HG02943 (cell line): ENCODE data around the gene NIP7.
"Not testable (repeated sequence)": the region's sequence is repeated elsewhere in the genome, so short reads cannot be mapped to it uniquely, and the experiment has no call there.

Experiments
- ATAC-seq: cut with Tn5 transposase; IDR thresholded peaks from one replicate; pipeline ENCODE4 v1.9.1; 2021; ENCODE audit warnings: mild to moderate bottlenecking, low read depth, moderate library complexity; ENCODE audit not compliant: unreplicated experiment

The NIP7 gene

DNA sequence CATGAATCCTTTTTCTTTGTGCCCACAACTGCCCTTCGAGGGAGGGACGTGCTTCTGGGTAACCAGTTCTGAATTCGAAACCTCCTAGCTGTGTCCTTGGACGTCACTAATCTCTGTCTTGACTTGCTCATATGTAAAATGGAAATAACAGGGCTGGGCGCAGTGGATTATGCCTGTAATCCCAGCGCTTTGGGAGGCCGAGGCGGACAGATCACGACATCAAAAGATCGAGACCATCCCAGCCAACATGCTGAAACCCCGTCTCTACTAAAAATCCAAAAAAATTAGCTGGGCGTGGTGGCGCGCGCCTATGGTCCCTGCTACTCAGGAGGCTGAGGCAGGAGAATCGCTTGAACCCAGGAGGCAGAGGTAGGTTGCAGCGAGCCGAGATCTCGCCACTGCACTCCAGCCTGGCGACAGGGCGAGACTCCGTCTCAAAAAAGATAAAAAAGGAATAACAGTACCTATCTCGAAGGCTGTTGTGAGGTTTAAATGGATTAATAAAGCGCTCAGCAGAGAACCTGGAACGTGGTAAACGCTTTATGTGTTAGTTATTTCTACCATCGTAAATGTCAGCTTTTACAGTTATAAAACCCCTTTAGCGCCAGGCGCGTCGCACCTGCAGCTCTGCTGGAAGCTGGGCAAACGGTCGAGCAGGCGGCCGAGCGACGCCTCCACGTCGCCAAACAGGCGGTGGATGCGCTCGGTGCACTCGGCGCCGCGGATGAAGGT lies 849 bp upstream of the NIP7 start:
- ATAC-seq: no peak

DNA sequence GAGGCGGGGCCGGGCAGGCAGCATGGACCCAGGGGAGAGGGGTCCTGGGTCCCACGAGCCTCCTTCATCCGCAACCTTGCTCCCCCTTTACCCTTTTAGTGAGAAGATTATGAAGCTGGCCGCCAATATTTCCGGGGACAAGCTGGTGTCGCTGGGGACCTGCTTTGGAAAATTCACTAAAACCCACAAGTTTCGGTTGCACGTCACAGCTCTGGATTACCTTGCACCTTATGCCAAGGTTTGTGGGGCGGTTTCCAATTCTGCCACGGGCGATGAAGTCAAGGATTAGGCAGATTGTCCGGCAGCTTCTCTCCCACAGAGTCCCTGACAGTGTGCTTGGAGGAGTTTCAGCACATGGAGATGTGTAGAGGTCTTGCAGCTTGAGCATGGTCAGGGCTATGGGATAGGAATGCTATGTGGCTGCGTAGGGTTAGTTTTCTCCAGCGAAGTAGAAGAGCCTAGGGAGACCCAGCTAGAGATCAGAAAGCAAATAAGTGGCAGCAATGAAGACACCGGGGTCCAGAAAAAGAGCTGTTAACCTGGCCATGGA lies 598 bp downstream of the NIP7 start:
- ATAC-seq: no peak

DNA sequence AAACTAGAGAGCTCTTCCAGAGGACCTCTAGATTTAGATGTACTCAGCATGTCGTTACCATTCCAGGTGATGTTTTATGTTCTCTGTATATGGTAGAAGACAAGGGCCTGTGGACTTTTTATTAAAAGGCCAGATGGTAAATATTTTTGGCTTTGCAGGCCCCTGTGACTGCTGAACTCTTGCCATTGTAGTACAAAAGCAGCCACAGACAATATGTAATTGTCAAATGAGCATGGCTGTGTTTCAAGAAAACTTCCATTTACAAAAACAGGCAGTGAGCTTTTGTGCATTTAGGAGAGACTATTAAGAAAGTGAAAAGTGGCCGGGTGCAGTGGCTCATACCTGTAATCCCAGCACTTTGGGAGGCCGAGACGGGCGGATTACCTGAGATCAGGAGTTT lies 4.6 kb downstream of the NIP7 start:
- no peak for ATAC-seq

DNA sequence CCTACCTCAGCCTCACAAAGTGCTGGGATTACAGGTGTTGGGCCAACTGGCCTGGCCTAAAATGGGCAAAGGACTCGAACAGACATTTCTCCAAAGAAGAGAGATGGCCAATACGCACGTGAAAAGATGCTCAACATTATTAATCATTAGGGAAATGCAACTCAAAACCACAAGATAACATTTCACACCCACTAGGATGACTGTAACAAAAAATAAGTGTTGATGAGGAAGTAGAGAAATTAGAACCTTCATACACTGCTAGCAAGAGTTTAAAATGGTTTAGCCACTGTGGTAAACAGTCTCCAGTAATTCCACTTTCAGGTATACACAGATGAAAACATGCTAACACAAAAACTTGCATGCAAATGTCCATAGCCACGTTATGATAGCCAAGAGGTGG lies 6.4 kb downstream of the NIP7 start:
- no peak for ATAC-seq

DNA sequence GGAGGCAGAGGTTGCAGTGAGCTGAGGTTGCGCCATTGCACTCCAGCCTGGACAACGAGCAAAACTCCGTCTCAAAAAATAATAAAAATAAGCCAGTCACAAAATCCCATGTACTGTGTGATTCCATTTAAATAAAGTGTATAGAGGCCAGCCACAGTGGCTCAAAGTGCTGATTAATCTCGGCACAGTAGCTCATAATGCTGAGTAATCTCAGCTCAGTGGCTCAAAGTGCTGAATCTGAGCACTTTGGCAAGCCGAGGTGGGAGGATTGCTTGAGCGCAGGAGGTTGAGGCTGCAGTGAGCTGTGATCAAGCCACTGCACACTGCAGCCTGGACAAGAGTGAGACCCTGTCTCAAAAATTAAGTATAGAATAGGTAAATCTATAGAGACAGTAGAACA lies 7.1 kb downstream of the NIP7 start:
- ATAC-seq: no peak

DNA sequence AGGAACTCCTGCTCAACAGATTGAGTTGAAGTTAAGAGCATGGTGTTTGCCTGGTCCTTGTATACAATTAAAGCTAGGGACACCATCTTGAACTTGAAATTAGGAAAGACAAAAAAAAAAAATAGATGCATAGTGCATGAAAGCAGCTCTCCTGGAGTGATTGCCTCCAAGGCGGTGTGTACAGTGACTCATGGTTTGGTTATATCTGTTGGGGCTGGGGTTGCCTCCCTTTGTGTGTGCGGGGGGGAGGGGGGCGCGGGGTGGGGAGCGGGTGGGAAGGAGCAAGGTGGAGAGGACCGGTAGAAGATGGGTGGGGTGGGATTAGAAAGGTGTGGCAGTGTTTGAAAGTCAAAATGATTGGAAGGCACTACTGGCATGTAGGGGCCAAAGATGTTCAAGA lies 8.7 kb downstream of the NIP7 start:
- no peak for ATAC-seq

DNA sequence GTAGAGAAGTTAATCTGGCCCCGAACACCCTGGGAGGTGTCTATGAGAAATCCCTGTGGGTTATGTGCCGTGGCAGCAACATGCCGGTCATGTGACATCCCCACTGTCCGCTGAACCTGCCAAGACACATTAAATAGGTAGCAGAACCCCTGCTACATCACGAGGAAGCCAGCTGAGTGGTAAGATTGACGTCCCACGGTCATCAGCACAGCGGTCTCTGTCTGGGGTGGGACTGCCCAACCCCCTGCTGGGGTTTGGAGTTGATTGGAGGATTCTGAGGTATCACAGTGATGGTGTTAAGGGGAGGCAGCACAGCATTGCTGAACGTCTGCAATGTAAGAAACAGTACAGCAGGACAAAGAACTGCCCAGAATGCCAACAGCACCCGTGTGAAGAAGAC lies 10.0 kb downstream of the NIP7 start:
- no peak for ATAC-seq

DNA sequence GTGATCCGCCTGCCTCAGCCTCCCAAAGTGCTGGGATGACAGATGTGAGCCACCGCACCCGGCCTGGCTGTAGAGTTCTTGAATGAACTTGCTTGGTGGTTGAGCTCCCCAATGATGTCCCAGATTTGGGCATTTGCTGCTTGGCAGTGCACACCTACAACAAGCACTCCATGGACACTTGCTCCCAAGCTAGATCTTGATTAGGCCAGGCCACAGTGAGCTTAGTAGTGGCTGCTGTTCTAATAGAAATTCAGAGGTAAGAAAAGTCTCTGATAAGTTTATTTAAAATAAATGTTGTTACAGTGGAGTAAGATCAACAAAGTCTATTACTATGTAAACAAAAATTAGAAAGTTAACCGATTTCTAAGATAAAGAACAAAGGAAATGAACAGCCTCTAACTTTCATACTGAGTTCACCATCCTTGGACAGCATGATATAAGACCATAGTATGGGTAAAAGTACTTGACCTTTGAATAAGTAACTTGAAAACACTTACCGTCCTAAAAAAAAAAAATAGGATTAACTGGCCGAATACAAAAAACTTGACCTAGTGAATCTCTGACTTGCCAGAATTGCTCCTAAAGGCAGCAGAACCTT lies 11.1 kb downstream of the NIP7 start:
- ATAC-seq: no peak

DNA sequence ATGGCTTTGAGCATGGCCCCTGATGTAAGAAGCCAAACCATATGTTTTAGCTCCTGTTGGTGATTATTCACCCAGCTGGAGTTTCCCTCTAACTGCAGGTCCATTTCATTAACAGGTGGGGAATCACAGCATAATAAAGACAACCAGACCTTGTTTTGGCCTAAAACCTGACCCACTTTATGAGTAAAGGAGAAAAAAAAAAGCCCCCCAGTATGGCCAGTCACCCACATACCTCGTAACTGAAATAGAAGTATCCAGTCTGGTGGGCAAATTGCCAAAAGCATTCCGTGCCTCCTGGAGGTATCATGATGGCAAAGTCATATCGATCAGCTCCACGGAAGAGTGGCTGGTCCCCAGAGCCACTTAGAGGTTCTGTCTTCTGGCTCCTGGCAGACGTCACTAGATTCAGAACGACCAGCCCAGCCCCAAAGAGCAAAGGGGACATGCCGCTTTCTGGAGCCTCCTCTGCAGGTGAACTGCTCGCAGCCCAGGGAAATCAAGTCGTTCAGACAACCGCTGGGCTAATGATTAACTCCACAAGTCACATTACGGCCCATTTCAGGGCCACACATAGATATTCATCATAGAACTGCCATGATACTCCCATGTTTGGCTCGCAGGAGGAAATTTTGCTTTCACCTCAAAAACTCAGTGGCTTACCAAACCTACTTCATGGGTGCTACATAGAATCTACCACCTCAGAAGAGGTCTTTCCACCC lies 11.9 kb downstream of the NIP7 start, which contains the start of gene TMED6:
TMED6 (minus strand) TSS at position 478 of the 719 bp plus-strand sequence; CDS start at position 445, 33 bp downstream.
- no peak for ATAC-seq

DNA sequence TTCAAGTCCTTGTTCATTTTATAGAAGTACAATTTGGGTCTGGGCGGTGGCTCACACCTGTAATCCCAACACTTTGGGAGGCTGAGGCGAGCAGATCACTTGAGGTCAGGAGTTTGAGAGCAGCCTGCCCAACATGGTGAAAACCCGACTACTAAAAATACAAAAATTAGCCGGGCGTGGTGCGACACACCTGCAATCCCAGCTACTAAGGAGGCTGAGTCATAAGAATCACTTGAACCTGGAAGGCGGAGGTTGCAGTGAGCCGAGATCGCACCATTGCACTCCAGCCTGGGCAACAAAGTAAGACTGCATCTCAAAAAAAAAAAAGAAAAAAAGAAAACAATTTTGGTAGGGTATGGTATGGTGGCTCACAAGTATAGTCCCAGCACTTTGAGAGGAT lies 20.5 kb downstream of the NIP7 start:
- not testable (repeated sequence) for ATAC-seq

DNA sequence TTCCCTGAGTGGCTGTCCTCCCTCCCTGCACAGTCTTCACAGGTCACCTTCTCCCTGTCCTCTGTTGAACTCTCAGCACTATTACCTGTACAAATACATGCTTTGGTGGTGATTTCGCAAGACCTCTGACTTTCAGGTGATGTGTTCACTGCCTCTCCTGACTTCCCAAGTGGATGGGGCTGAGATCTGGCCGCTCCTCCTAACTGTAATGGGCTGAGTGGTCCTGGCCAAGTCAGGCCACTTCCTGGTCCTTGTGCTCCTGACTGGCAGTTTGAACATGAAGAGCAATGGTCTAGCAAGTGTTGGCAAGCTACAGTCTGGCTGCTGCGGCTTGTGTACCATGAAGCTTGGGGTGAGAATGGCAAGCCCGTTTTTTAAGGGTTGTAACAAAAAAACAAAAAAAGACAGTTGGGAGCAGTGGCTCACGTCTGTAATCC lies 23.7 kb downstream of the NIP7 start:
- no peak for ATAC-seq

DNA sequence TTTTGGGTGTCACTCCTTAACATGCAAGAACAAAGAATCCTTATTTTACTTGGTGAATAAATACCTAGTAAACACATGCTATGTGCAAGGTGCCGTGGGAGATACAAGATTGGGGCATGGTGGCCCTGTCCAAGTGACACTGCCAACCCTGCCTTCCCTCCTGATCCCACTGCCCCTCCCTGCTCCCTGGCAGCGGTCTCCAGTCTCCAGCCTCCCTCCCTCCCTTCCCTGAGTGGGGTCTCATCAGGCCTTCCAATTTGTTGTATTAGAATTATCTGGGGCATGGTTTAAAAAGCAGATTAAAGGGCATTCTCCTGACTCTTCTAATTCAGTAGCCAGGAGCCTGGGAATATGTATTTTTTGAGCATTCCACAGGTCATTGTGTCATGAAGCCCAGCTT lies 24.5 kb downstream of the NIP7 start:
- no peak for ATAC-seq

DNA sequence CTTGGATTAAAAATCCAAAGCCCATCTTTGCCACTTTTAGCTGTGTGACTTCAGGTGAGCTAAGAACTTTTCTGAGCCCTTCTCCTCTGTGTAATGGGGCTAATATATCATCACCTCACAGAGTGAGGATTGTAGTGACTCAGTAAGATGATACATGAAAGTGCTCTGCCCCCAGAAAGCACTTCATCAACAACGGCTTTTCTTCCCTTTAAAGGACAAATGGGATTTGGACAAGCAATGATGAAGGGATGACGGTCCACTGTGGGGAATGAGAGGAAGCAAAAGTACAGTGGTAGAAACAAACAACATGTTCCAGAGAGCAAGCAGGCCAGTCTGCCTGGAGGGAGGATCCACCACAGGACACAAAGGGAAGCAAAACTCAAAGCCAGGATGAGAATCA lies 26.3 kb downstream of the NIP7 start:
- ATAC-seq: no peak

DNA sequence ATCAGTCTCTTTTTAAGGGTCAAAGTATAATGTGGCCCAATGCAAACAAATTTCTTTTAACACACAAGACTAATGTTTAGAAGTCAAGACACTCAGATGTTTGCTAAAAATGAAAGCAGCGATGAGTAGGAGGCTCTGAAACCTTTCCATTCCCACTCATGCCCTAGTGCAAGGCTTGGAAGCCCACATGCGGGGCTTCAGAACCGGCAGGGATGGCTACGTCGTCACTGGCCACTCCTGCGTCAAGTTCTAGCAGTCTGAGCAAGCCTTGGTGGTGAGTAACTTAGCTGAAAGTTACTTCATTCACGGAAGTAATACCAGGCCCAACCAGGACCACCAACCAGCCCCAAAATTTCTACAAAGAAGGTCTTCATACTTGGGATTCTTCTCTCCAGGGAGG lies 26.9 kb downstream of the NIP7 start:
- no peak for ATAC-seq

DNA sequence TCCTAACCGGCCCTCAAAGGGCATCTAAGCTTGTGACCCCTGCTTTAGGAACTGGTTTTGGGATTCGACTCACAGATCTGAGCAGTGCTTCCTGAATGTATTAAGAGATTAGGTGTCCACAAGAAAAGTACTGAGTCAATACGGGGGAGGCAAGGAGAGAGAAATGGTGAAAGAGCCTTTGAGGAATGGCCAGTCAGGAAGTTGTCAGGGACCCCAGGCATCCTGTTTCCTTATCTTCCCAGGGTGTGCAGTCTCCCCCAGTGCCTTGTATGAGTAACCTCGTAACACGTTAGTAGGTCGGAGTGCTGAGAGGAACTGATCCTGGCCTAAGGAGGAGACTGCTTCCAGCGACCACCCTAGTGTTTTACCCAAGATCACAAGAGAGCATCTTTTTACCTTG lies 28.4 kb downstream of the NIP7 start:
- ATAC-seq: no peak

DNA sequence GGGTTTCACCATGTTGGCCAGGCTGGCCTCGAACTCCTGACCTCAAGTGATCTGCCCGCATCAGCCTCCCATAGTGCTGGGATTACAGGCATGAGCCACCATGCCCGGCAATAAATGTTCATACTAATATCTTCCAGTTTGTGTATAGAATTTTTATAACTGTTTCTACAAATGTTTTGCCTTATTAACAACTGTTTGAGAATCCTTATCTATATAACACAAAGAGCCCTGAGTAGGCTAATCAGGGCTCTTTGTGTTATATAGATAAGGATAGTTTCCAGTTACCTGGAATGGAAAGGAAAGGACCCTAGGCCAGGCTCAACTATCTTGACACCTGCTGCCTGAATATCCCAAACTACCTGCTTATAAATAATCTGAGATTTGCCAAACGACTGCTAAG lies 29.3 kb downstream of the NIP7 start:
- no peak for ATAC-seq

DNA sequence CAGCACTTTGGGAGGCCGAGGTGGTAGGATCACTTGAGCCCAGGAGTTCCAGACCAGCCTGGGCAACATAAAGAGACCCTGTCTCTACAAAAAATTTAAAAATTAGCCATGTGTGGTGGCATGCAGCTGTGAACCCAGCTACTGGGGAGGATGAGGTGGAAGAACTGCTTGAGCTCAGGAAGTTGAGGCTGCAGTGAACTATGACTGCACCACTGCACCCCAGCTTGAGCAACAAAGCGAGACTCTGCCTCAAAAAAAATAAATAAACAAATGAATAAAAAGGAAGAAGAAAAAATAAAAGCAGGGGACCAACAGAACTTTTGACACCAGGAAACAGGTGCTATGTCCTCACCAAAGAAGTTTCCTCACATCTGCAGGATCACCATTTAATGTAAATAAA lies 32.0 kb downstream of the NIP7 start:
- no peak for ATAC-seq

DNA sequence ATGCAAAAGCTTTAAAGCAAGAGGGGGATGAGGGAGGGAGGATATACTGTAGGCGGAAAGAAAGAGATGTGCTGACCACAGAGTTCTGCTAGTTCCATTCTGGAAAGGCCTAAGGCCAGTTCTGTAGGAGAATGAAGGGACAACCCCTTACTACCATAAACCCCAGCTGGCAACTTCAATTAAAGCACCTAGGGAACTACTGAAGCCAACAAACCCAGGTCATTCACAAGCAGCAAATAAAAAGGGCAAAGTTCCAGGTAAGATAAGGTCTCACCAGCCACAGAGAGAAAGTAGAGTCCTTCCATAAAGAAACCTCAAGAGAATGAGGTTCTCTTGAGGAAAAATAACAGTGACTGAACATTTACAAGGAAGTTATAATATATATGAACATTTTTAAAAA lies 33.4 kb downstream of the NIP7 start:
- ATAC-seq: no peak

DNA sequence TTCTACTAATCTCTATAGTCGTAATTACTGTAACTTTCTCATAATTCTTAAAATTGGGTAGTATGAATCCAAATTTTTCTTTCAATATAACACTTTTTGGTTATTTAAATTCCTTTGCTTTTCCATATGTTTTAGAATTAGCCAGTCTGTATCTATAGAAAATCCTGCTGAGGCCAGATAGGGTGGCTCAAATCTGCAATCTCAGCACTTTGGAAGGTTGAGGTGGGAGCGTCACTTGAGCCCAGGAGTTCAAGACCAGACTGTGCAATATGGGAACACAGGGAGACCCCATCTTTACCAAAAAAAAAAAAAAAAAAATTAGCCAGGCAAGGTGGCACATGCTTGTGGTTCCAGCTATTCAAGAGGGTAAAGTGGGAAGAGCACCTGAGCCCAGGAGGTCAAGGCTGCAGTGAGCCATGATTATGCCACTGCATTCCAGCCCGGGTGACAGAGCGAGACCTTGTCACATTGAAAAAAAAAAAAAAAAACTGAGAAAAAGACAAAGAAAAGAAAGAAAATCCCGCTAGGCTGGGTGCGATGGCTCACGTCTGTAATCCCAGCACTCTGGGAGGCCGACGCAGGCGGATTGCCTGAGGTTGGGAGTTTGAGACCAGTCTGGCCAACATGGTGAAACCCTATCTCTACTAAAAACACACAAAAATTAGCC lies 37.0 kb downstream of the NIP7 start:
- no peak for ATAC-seq

DNA sequence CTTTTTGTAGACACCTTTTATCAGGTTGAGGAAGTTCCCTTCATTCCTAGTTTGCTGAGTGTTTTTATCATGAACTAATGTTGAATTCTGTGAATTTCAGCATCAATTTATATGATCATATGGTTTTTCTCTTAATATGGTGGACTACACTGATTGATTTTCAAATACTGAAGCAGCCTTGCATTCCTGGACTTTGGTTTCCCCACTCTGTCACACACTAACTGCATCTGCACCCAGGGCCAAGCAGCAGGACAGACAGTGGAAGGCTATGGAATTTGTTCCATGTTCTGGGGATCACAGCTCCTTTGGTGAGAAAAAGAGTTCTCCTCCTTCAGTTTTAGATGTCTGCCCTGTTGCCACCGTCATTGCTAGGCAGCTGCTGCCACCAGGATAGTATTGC lies 38.5 kb downstream of the NIP7 start:
- no peak for ATAC-seq

DNA sequence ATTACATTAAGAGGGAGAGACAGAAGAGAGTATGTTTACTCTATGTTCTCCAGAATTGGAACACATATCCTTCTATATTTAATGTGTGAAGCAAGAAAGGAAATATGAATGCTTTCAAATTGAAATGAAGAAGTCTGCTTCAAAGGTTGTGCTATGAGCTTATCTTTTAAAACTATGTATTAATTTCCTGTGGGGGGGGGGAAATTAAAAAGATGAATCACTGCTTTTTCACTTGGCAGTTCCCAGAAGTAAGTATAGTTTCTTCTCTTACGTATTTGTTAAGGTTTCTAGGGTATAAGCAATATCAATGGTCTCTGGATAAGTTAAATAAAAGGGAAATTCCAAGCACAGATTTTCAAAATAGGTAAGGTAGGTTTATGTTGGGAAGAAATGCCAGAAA lies 39.2 kb downstream of the NIP7 start:
- no peak for ATAC-seq
